H1 (cell line): ENCODE measurements around the gene TARBP2. TPM values are rescaled to one million over a fixed set of nuclear protein-coding genes. Genes with fewer than 3 reads are reported as not detected.

Experiments used
- CTCF ChIA-PET: fragments of 300-600 bp; sonication (Branson Sonifier 250); formaldehyde crosslinking; loops from one replicate; lab custom pipeline; 2021; ENCODE audit not compliant: partially characterized antibody; lab: Charles Lee
- POLR2A ChIA-PET: fragments of 300-600 bp; sonication (Branson Sonifier 250); formaldehyde crosslinking; loops from one replicate; lab custom pipeline; 2021; ENCODE audit warnings: inconsistent platforms; ENCODE audit not compliant: partially characterized antibody; lab: Charles Lee
- DNase-seq, 2 experiments: peaks; one replicate each; pipeline versions ENCODE4 v3.0.0 to v3.0.0-alpha.2; 2010 to 2022; ENCODE audit warnings: low spot score in 2 of 2, low read depth in 1 of 2, mixed read lengths in 1 of 2
- FAIRE-seq: peaks from 2 replicates; lab custom pipeline; 2011; peaks lifted over from hg19 to GRCh38; lab: Jason Lieb, UNC
- H2AFZ ChIP-seq: 2 replicates; pipeline ENCODE4 v1.8.1; 2012; ENCODE audit warnings: low read length, inconsistent platforms
- H2AK5ac ChIP-seq: 2 replicates; pipeline ENCODE4 v1.6.1; 2013; ENCODE audit warnings: low read depth, low read length
- H2BK120ac ChIP-seq: replicated peaks from 2 replicates; pipeline ENCODE3; 2013; ENCODE audit warnings: low read depth, low read length, inconsistent platforms
- H2BK12ac ChIP-seq: 2 replicates; pipeline ENCODE4 v1.6.1; 2013; ENCODE audit warnings: low read depth, low read length
- H2BK15ac ChIP-seq: 2 replicates; pipeline ENCODE4 v1.6.1; 2013; ENCODE audit warnings: low read length
- H2BK20ac ChIP-seq: 2 replicates; pipeline ENCODE4 v1.6.1; 2013; ENCODE audit warnings: low read length
- H2BK5ac ChIP-seq: 2 replicates; pipeline ENCODE4 v1.6.1; 2013; ENCODE audit warnings: low read depth, low read length
- H3K14ac ChIP-seq: 2 replicates; pipeline ENCODE4 v1.6.1; 2013; ENCODE audit warnings: inconsistent platforms; ENCODE audit not compliant: insufficient read length
- H3K18ac ChIP-seq: 2 replicates; pipeline ENCODE4 v1.6.1; 2013; ENCODE audit warnings: low read length; ENCODE audit errors: extremely low read depth
- H3K23ac ChIP-seq: 2 replicates; pipeline ENCODE4 v1.6.1; 2013; ENCODE audit warnings: inconsistent platforms; ENCODE audit not compliant: insufficient read length
- H3K23me2 ChIP-seq: 2 replicates; pipeline ENCODE4 v1.6.1; 2013; ENCODE audit warnings: low read depth, low read length
- H3K27ac ChIP-seq: 2 replicates; pipeline ENCODE4 v1.6.1; 2011; ENCODE audit warnings: low read depth, low read length, inconsistent platforms
- H3K27me3 ChIP-seq, 4 experiments: replicated peaks in 1 of 4; 1 replicate in 1 of 4; 2 replicates in 3 of 4; pipeline versions ENCODE4 v1.6.1 to v1.8.1; 2011 to 2013; ENCODE audit warnings: low read length in 3 of 4, mild to moderate bottlenecking in 3 of 4, inconsistent platforms in 2 of 4, mixed read lengths in 2 of 4, moderate library complexity in 1 of 4; ENCODE audit not compliant: control insufficient read depth in 3 of 4, insufficient read depth in 3 of 4; ENCODE audit errors: extremely low read depth in 1 of 4
- H3K36me3 ChIP-seq, 4 experiments: 2 replicates each; pipeline versions ENCODE4 v1.6.1 to v1.8.1; 2011 to 2013; ENCODE audit warnings: mild to moderate bottlenecking in 4 of 4, low read length in 3 of 4, moderate library complexity in 2 of 4, control low read depth in 1 of 4, inconsistent platforms in 1 of 4; ENCODE audit not compliant: insufficient read depth in 4 of 4, control insufficient read depth in 2 of 4
- H3K4ac ChIP-seq: replicated peaks from 2 replicates; pipeline ENCODE3; 2013; ENCODE audit warnings: low read length, low read depth, mixed read lengths, inconsistent platforms; ENCODE audit not compliant: insufficient read length
- H3K4me1 ChIP-seq, 4 experiments: replicated peaks in 1 of 4; 1 replicate in 1 of 4; 2 replicates in 3 of 4; pipeline versions ENCODE4 v1.6.1 to v1.8.1; 2011 to 2013; ENCODE audit warnings: low read length in 3 of 4, inconsistent platforms in 2 of 4, mixed read lengths in 1 of 4; ENCODE audit not compliant: insufficient read depth in 4 of 4, control insufficient read depth in 3 of 4
- H3K4me2 ChIP-seq, 2 experiments: 2 replicates each; pipeline versions ENCODE4 v1.6.1 to v1.8.1; 2011 to 2013; ENCODE audit warnings: low read depth in 2 of 2, low read length in 2 of 2, control low read depth in 1 of 2, inconsistent platforms in 1 of 2, mild to moderate bottlenecking in 1 of 2; ENCODE audit not compliant: insufficient read depth in 1 of 2
- H3K4me3 ChIP-seq, 4 experiments: fragments of 200-600, 300-600 bp in 1 of 4; sonication (generic), shearing (Covaris generic), sonication (Bioruptor Twin) in 1 of 4; 2 replicates each; pipeline versions ENCODE4 v1.5.1 to v1.8.1; 2011 to 2016; ENCODE audit warnings: low read length in 4 of 4, low read depth in 3 of 4, control low read depth in 2 of 4, inconsistent platforms in 2 of 4, mild to moderate bottlenecking in 2 of 4, mixed read lengths in 1 of 4, moderate library complexity in 1 of 4; ENCODE audit not compliant: insufficient read depth in 2 of 4; ENCODE audit errors: extremely low read depth in 1 of 4
- H3K56ac ChIP-seq: replicated peaks from 2 replicates; pipeline ENCODE3; 2013; ENCODE audit warnings: low read depth, mild to moderate bottlenecking, mixed read lengths, low read length, inconsistent platforms; ENCODE audit not compliant: insufficient read length
- H3K79me1 ChIP-seq: 2 replicates; pipeline ENCODE4 v1.6.1; 2013; ENCODE audit warnings: low read depth, low read length, control low read depth
- H3K79me2 ChIP-seq, 2 experiments: 2 replicates each; pipeline versions ENCODE4 v1.6.1 to v1.8.1; 2012 to 2013; ENCODE audit warnings: low read length in 2 of 2, mild to moderate bottlenecking in 2 of 2, inconsistent platforms in 1 of 2; ENCODE audit not compliant: insufficient read depth in 2 of 2, control insufficient read depth in 1 of 2
- H3K9ac ChIP-seq, 4 experiments: replicated peaks in 1 of 4; 1 replicate in 1 of 4; 2 replicates in 3 of 4; pipeline versions ENCODE4 v1.6.1 to v1.8.1; 2011 to 2013; ENCODE audit warnings: low read depth in 3 of 4, low read length in 3 of 4, control low read depth in 2 of 4, mild to moderate bottlenecking in 2 of 4, moderate library complexity in 2 of 4, inconsistent platforms in 1 of 4; ENCODE audit errors: extremely low read depth in 1 of 4
- H3K9me3 ChIP-seq, 2 experiments: 2 replicates each; pipeline versions ENCODE4 v1.6.1 to v1.8.1; 2012 to 2013; ENCODE audit warnings: mild to moderate bottlenecking in 2 of 2, moderate library complexity in 2 of 2, control low read depth in 1 of 2, inconsistent platforms in 1 of 2, low read depth in 1 of 2, low read length in 1 of 2, mixed read lengths in 1 of 2; ENCODE audit not compliant: insufficient read depth in 2 of 2
- H4K20me1 ChIP-seq, 2 experiments: replicated peaks in 1 of 2; 2 replicates each; pipeline versions ENCODE3 to v1.8.1; 2011 to 2013; ENCODE audit warnings: inconsistent platforms in 2 of 2, low read length in 2 of 2, mild to moderate bottlenecking in 1 of 2; ENCODE audit not compliant: insufficient read depth in 2 of 2, control insufficient read depth in 1 of 2
- H4K5ac ChIP-seq: 2 replicates; pipeline ENCODE4 v1.6.1; 2013; ENCODE audit warnings: low read length, low read depth, mixed read lengths, inconsistent platforms; ENCODE audit not compliant: insufficient read length
- H4K8ac ChIP-seq: 2 replicates; pipeline ENCODE4 v1.8.0; 2013; ENCODE audit warnings: mild to moderate bottlenecking, moderate library complexity, low read length, inconsistent platforms; ENCODE audit not compliant: insufficient read depth; ENCODE audit errors: extremely low read depth
- H4K91ac ChIP-seq: replicated peaks from 2 replicates; pipeline ENCODE3; 2013; ENCODE audit warnings: low read length, mixed read lengths, inconsistent platforms; ENCODE audit not compliant: insufficient read length
- BACH1 ChIP-seq: IDR thresholded peaks from 2 replicates; pipeline ENCODE4 v1.6.1; 2012; ENCODE audit warnings: low read length, improper control_type of control experiment
- BCL11A ChIP-seq, 2 experiments: IDR thresholded peaks; one replicate each; pipeline ENCODE4 v1.6.1; 2011; ENCODE audit warnings: low read depth in 2 of 2, low read length in 2 of 2, mild to moderate bottlenecking in 2 of 2
- CBX5 ChIP-seq: fragments of 300-800, 300-1000 bp; sonication (generic); IDR thresholded peaks from 2 replicates; pipeline ENCODE4 v1.7.1; 2016; ENCODE audit warnings: antibody characterized with exemption, low read length, low read depth
- KDM5A ChIP-seq: fragments of 200-600 bp; IDR thresholded peaks from 2 replicates; pipeline ENCODE4 v1.7.1; 2012; ENCODE audit warnings: mild to moderate bottlenecking, low read length, inconsistent platforms, mixed read lengths
- MAFK ChIP-seq: IDR thresholded peaks from 2 replicates; pipeline ENCODE4 v1.6.1; 2012; ENCODE audit warnings: low read depth, mild to moderate bottlenecking, improper control_type of control experiment, low read length
- POLR2AphosphoS5 ChIP-seq: IDR thresholded peaks from 2 replicates; pipeline ENCODE4 v1.6.1; 2011; ENCODE audit warnings: low read depth, low read length
- RFX5 ChIP-seq: IDR thresholded peaks from 2 replicates; pipeline ENCODE4 v1.6.1; 2011; ENCODE audit warnings: low read depth, low read length, improper control_type of control experiment, borderline replicate concordance
- SIRT6 ChIP-seq: IDR thresholded peaks from one replicate; pipeline ENCODE4 v1.7.1; 2012; ENCODE audit warnings: low read length, inconsistent platforms
- SRF ChIP-seq: IDR thresholded peaks from 2 replicates; pipeline ENCODE4 v1.6.1; 2011; ENCODE audit warnings: mild to moderate bottlenecking, low read depth, low read length, moderate library complexity
- TAF7 ChIP-seq: optimal IDR thresholded peaks from 2 replicates; pipeline ENCODE3; 2011; ENCODE audit warnings: low read depth, mild to moderate bottlenecking, inconsistent platforms, low read length, moderate library complexity, borderline replicate concordance
- TEAD4 ChIP-seq: IDR thresholded peaks from 2 replicates; pipeline ENCODE4 v1.6.1; 2012; ENCODE audit warnings: low read depth, low read length, inconsistent platforms, mixed read lengths
- whole genome bisulfite sequencing, 2 experiments: shearing (Covaris generic) in 1 of 2; methylation state at CpG; one replicate each; pipeline versions ENCODE4 v1.1.6 to v1.1.7; 2013 to 2015; ENCODE audit warnings: low lambda C conversion rate in 2 of 2, mixed read lengths in 2 of 2, inconsistent platforms in 1 of 2, low coverage in 1 of 2, missing lambda C conversion rate in 1 of 2; ENCODE audit not compliant: insufficient replicate concordance in 2 of 2, insufficient coverage in 1 of 2, insufficient read length in 1 of 2; ENCODE audit errors: extremely low coverage in 1 of 2, missing lambda C conversion rate in 1 of 2; 5-methylcytosine and 5-hydroxymethylcytosine counted together
- polyA plus RNA-seq, 7 experiments: library from polyadenylated mRNA; depleted of rRNA in 3 of 7; stranded (reverse) in 5 of 7; unstranded in 2 of 7; fragments of >200 nt in 5 of 7; fragments of 200-250 nt in 2 of 7; gene quantifications; 1 replicate in 5 of 7; 2 replicates in 1 of 7; 4 replicates in 1 of 7; pipeline versions ENCODE4 v1.2.1 to v1.2.3, GENCODE V29; 2011 to 2013; ENCODE audit warnings: missing spikeins in 2 of 7, mixed read lengths in 2 of 7
- total RNA-seq: library from RNA; stranded (reverse); fragmentation: NEBNext Ultra II Directional; extraction: Animal tissue kit (Norgen Biotek cat#: 25700); gene quantifications from 2 replicates; pipeline ENCODE4 v1.2.1, GENCODE V29; 2021
- TF ChIP-seq, protein P1 (sequence below): IDR thresholded peaks from 2 replicates; pipeline ENCODE4 v1.6.1; 2011; ENCODE audit warnings: low read depth, mild to moderate bottlenecking, low read length; ENCODE audit not compliant: insufficient read depth

TARBP2 gene
- total and polyA plus RNA-seq, 2 of the 8 experiments (the other 6 are each of a cell fraction or from before 2014, with no cell fraction given), result 69.9 to 122 TPM

- Histone ChIP-seq H3K23me2 (no peaks in the 10 kb centered on the region), H3K27ac (no peak overlapping the region), H3K14ac (no peak overlapping the region), H2BK12ac (no peak overlapping the region), H3K4ac (no peak overlapping the region), H3K56ac (no peak overlapping the region), H3K9me3 (no peaks in the 10 kb centered on the region), H2BK15ac (no peak overlapping the region), H3K79me1 (no peaks in the 10 kb centered on the region), H2BK5ac (no peak overlapping the region), H3K79me2 (no peaks in the 10 kb centered on the region), H3K27me3 (no peaks in the 10 kb centered on the region), H2AFZ (no peak overlapping the region), H3K4me1 (no peaks in the 10 kb centered on the region), H3K4me2 (no peak overlapping the region), H4K8ac (no peak overlapping the region), H3K4me3 (no peak overlapping the region), H4K5ac (no peak overlapping the region), H2BK20ac (no peak overlapping the region), H2BK120ac (no peak overlapping the region), H2AK5ac (no peak overlapping the region), H4K20me1 (no peaks in the 10 kb centered on the region), H4K91ac (no peak overlapping the region), H3K9ac (no peak overlapping the region), H3K36me3 (peaks cover 2 to 19% (median 9%) of the 10 kb centered on the region in 4 experiments), H3K23ac (no peak overlapping the region), H3K18ac (no peak overlapping the region)
- ChIA-PET POLR2A (interaction anchor here (1.0 kb wide), 1 partner anchor 31 kb away, joined by 4 read pairs; the partner anchor contains the start of gene TARBP2), CTCF (interaction anchor here (1.4 to 2.1 kb wide), 2 partner anchors 10 to 143 kb away, joined by 4 to 7 read pairs; partner anchors contain the start of gene ATP5MC2)
- DNase-seq (no peak), FAIRE-seq (no peak)
- WGBS, 2 experiments, result 90% methylated on average over 5 of the region's 7 CpGs; no CpG with 5 or more reads in 1 of the 2 experiments
- TF ChIP-seq BACH1 (no peak), CBX5 (no peak), RFX5 (no peak), KDM5A (no peak), TAF7 (no peak), SIRT6 (no peak), POLR2AphosphoS5 (no peak), MAFK (no peak), TEAD4 (no peak), SRF (no peak), BCL11A (IDR thresholded peaks at IDR 0.05; ENCODE audit: low read depth in 2 of 2, low read length in 2 of 2) (no peak)
- TF ChIP-seq, protein P1, sequence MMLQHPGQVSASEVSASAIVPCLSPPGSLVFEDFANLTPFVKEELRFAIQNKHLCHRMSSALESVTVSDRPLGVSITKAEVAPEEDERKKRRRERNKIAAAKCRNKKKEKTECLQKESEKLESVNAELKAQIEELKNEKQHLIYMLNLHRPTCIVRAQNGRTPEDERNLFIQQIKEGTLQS, result no peak
Observed at GRCh38 chr12:53532524-53533445, 31.7 kb downstream of the TARBP2 start.
